GM12878 (cell line): ENCODE results near the gene IKZF5. TPM values are rescaled to one million over a fixed set of nuclear protein-coding genes. Genes with fewer than 3 reads are reported as not detected.

ENCODE experiments used
- ATAC-seq: fragments of 200-7000 bp; cut with Tn5 transposase; 3 replicates; pipeline ENCODE4 v1.9.1; 2020; ENCODE audit warnings: mild to moderate bottlenecking, moderate library complexity
- BruUV-seq: library from RNA; stranded (reverse); fragments of 400-500 nt; replicated peaks from 2 replicates; lab custom pipeline; 2021; lab: Mats Ljungman, UMichigan
- CTCF ChIA-PET: fragments of 300-600 bp; sonication (Branson Sonifier 250); formaldehyde crosslinking; extraction: SDS; loops from one replicate; lab custom pipeline; 2021; ENCODE audit warnings: inconsistent platforms; lab: Yijun Ruan, JAX
- POLR2A ChIA-PET: fragments of 350-600 bp; formaldehyde crosslinking; extraction: SDS; loops from one replicate; lab custom pipeline; 2021; ENCODE audit warnings: inconsistent platforms; lab: Charles Lee
- RAD21 ChIA-PET: fragments of 300-600 bp; sonication (Branson Sonifier 250); formaldehyde crosslinking; loops from one replicate; lab custom pipeline; 2023; ENCODE audit warnings: antibody characterized with exemption; ENCODE audit not compliant: unreplicated experiment; lab: Charles Lee
- SMC1A ChIA-PET: fragments of 300-600 bp; sonication (Branson Sonifier 250); formaldehyde crosslinking; loops from one replicate; lab custom pipeline; 2023; ENCODE audit not compliant: unreplicated experiment, uncharacterized antibody; lab: Charles Lee
- DNase-seq: peaks from one replicate; pipeline ENCODE4 v3.0.0-alpha.2; 2011; ENCODE audit warnings: low read depth, low spot score
- FAIRE-seq: peaks from 3 replicates; lab custom pipeline; 2011; peaks lifted over from hg19 to GRCh38; lab: Jason Lieb, UNC
- H2AFZ ChIP-seq: 2 replicates; pipeline ENCODE4 v1.6.0; 2011; ENCODE audit warnings: low read depth, low read length, control low read depth; ENCODE audit not compliant: control insufficient read depth
- H3K27ac ChIP-seq: 2 replicates; pipeline ENCODE4 v1.5.1; 2011; ENCODE audit warnings: control low read depth; ENCODE audit not compliant: control insufficient read depth, insufficient read depth
- H3K27me3 ChIP-seq, 2 experiments: replicated peaks in 1 of 2; 2 replicates each; pipeline versions ENCODE4 v1.6.0 to v1.6.1; 2011; ENCODE audit warnings: low read length in 1 of 2; ENCODE audit not compliant: control insufficient read depth in 2 of 2, insufficient read depth in 2 of 2
- H3K36me3 ChIP-seq, 2 experiments: 2 replicates each; pipeline ENCODE4 v1.5.1; 2011; ENCODE audit warnings: low read length in 1 of 2; ENCODE audit not compliant: control insufficient read depth in 2 of 2, insufficient read depth in 2 of 2
- H3K4me1 ChIP-seq: 2 replicates; pipeline ENCODE4 v1.6.1; 2011; ENCODE audit warnings: mild to moderate bottlenecking, low read length, moderate library complexity, mixed read lengths; ENCODE audit not compliant: control insufficient read depth, insufficient read depth
- H3K4me2 ChIP-seq: 2 replicates; pipeline ENCODE4 v1.6.0; 2011; ENCODE audit warnings: control low read depth; ENCODE audit not compliant: control insufficient read depth, insufficient read depth
- H3K4me3 ChIP-seq: fragments of 200-600 bp; sonication (generic); 2 replicates; pipeline ENCODE4 v1.5.1; 2016
- H3K79me2 ChIP-seq: 2 replicates; pipeline ENCODE4 v1.6.0; 2011; ENCODE audit warnings: low read length; ENCODE audit not compliant: control insufficient read depth, insufficient read depth
- H3K9ac ChIP-seq: 2 replicates; pipeline ENCODE4 v1.8.0; 2011; ENCODE audit warnings: low read length, control low read depth, mixed read lengths; ENCODE audit not compliant: control insufficient read depth, insufficient read depth
- H3K9me3 ChIP-seq: replicated peaks from 3 replicates; pipeline ENCODE4 v1.5.1; 2011; ENCODE audit warnings: mild to moderate bottlenecking, low read length; ENCODE audit not compliant: control insufficient read depth, insufficient read depth
- H4K20me1 ChIP-seq: 2 replicates; pipeline ENCODE4 v1.6.0; 2011; ENCODE audit not compliant: control insufficient read depth, insufficient read depth
- ATF7 ChIP-seq: fragments of 450-650 bp; IDR thresholded peaks from 2 replicates; pipeline ENCODE4 v1.6.1; 2016; ENCODE audit warnings: low read depth, mild to moderate bottlenecking
- CUX1 ChIP-seq: IDR thresholded peaks from 2 replicates; pipeline ENCODE4 v1.6.1; 2012; ENCODE audit warnings: improper control_type of control experiment, low read depth, low read length; ENCODE audit not compliant: insufficient replicate concordance
- EP300 ChIP-seq, 2 experiments: fragments of 150-350 bp in 1 of 2; IDR thresholded peaks; 2 replicates each; pipeline ENCODE4 v1.6.1; 2011 to 2012; ENCODE audit warnings: low read depth in 2 of 2, low read length in 2 of 2, borderline replicate concordance in 1 of 2, improper control_type of control experiment in 1 of 2, inconsistent platforms in 1 of 2; ENCODE audit not compliant: control insufficient read depth in 1 of 2
- LARP7 ChIP-seq: fragments of 450-650 bp; IDR thresholded peaks from 2 replicates; pipeline ENCODE4 v1.6.1; 2017; ENCODE audit warnings: mild to moderate bottlenecking
- PML ChIP-seq: IDR thresholded peaks from 2 replicates; pipeline ENCODE4 v1.6.1; 2012; ENCODE audit warnings: low read length, inconsistent platforms
- RBBP5 ChIP-seq: fragments of 200-600 bp; sonication (generic); conservative IDR thresholded peaks from 2 replicates; pipeline ENCODE4 v1.6.1; 2016
- RCOR1 ChIP-seq: conservative IDR thresholded peaks from 2 replicates; pipeline ENCODE4 v1.6.1; 2012; ENCODE audit warnings: low read depth, low read length, improper control_type of control experiment
- SIX5 ChIP-seq: IDR thresholded peaks from 2 replicates; pipeline ENCODE4 v1.6.1; 2011; ENCODE audit warnings: mild to moderate bottlenecking, low read depth, low read length, moderate library complexity; ENCODE audit not compliant: severe bottlenecking
- SREBF2 ChIP-seq: IDR thresholded peaks from 2 replicates; pipeline ENCODE4 v1.6.1; 2012; ENCODE audit warnings: mild to moderate bottlenecking, low read length
- ZBED1 ChIP-seq: IDR thresholded peaks from 2 replicates; pipeline ENCODE4 v1.6.1; 2016; ENCODE audit warnings: borderline replicate concordance
- ZNF217 ChIP-seq: fragments of 450-650 bp; IDR thresholded peaks from 2 replicates; pipeline ENCODE4 v1.6.1; 2017; ENCODE audit warnings: antibody characterized with exemption, mild to moderate bottlenecking
- WGBS: methylation state at CpG from one replicate; pipeline ENCODE4 v1.1.6; 2016; ENCODE audit warnings: low lambda C conversion rate; ENCODE audit not compliant: insufficient replicate concordance, insufficient coverage; ENCODE audit errors: missing lambda C conversion rate; 5-methylcytosine and 5-hydroxymethylcytosine counted together
- in situ Hi-C: fragments of 300-500 bp; cut with MboI; formaldehyde crosslinking; loops from 9 replicates; pipeline ENCODE4 v1.14.3; 2018; ENCODE audit warnings: mixed read lengths
- intact Hi-C: fragments of 100-400 bp; cut with micrococcal nuclease; formaldehyde crosslinking; loops from one replicate; pipeline ENCODE4 v1.14.2; 2022; ENCODE audit not compliant: unreplicated experiment
- polyA plus RNA-seq, 11 experiments: library from polyadenylated mRNA; depleted of rRNA in 4 of 11; unstranded in 6 of 11; stranded (reverse) in 5 of 11; fragments of >200 nt; fragmentation: Nextera tagmentation in 4 of 11; fragmentation: Illumina TruSeq in 1 of 11; extraction: Ambion mirVana in 4 of 11; extraction: Trizol in 1 of 11; gene quantifications; 1 replicate in 1 of 11; 2 replicates in 10 of 11; pipeline versions ENCODE4 v1.2.1 to v1.2.3, GENCODE V29; 2011 to 2016; ENCODE audit warnings: inconsistent platforms in 2 of 11, missing spikeins in 2 of 11, low read depth in 1 of 11
- total RNA-seq, 4 experiments: library from RNA; depleted of rRNA in 3 of 4; stranded (reverse); fragments of >200 nt in 3 of 4; fragmentation: Illumina TruSeq in 1 of 4; extraction: Trizol in 1 of 4; gene quantifications; 2 replicates each; pipeline versions ENCODE4 v1.2.1 to v1.2.3, GENCODE V29; 2013 to 2021

The IKZF5 gene
- total and polyA plus RNA-seq, 10 of the 15 experiments (the other 5 are each of a cell fraction or from before 2014, with no cell fraction given) = 5.3 to 23.2 (median 11.8) TPM

- peaks cover 4 to 10% of the 10 kb centered on the region in 2 experiments; a peak in 3 of 4 replicates for H3K36me3 ChIP-seq
- no peak for ATAC-seq
- no peak overlapping the region for H3K4me3 ChIP-seq
- no peak overlapping the region for H3K9ac ChIP-seq
- SMC1A ChIA-PET = no interaction called here
- CTCF ChIA-PET = interaction anchor here (3.5 kb wide), 1 partner anchor 11 kb away, joined by 24 read pairs; the partner anchor contains the start of gene PSTK
- POLR2A ChIA-PET = interaction anchor here (1.2 to 1.3 kb wide), 2 partner anchors 11 to 16 kb away, joined by 3 read pairs; partner anchors contain the start of gene PSTK
- no peak for FAIRE-seq
- DNase-seq = no peak
- intact Hi-C loops = no loop called here
- no TSS peak for BruUV-seq
- peaks cover 2% of the 10 kb centered on the region for H3K79me2 ChIP-seq
- H3K4me2 ChIP-seq = no peak overlapping the region
- no peaks in the 10 kb centered on the region for H3K27me3 ChIP-seq
- H3K27ac ChIP-seq = no peak overlapping the region
- H3K9me3 ChIP-seq = no peaks in the 10 kb centered on the region
- in situ Hi-C loops = no loop called here
- WGBS = 100% methylated on average over 1 of the region's 1 CpG
- TF ChIP-seq PML (no peak), LARP7 (no peak), CUX1 (no peak), RBBP5 (no peak), ATF7 (no peak), ZNF217 (no peak), SIX5 (no peak), SREBF2 (no peak), RCOR1 (no peak), ZBED1 (no peak), EP300 (IDR thresholded peaks at IDR 0.05; ENCODE audit: borderline replicate concordance in 1 of 2, control insufficient read depth in 1 of 2, low read depth in 2 of 2, low read length in 2 of 2) (no peak)
- no peaks in the 10 kb centered on the region for H4K20me1 ChIP-seq
- H2AFZ ChIP-seq = no peak overlapping the region
- peaks cover under 1% of the 10 kb centered on the region; the same call in 1 of the 2 replicates for H3K4me1 ChIP-seq
- RAD21 ChIA-PET = no interaction called here
Measured at GRCh38 chr10:122992031-122992585, 16.5 kb downstream of the IKZF5 start.
